PC-3 (cell line): ENCODE results near the gene MPLKIP. TPM values are rescaled to one million over a fixed set of nuclear protein-coding genes. Genes with fewer than 3 reads are reported as not detected.
"Not testable (repeated sequence)": the region's sequence is repeated elsewhere in the genome, so short reads cannot be mapped to it uniquely, and the experiment has no call there.

Experiments
- ATAC-seq: fragments of 200-7000 bp; cut with Tn5 transposase; 2 replicates; pipeline ENCODE4 v1.9.1; 2020; ENCODE audit warnings: mild to moderate bottlenecking, moderate library complexity
- BruUV-seq: library from RNA; stranded (reverse); fragments of 400-500 nt; replicated peaks from 2 replicates; lab custom pipeline; 2021; lab: Mats Ljungman, UMichigan
- CTCF ChIA-PET: fragments of 300-600 bp; sonication (Branson Sonifier 250); formaldehyde crosslinking; loops from one replicate; lab custom pipeline; 2022; ENCODE audit warnings: antibody characterized with exemption; lab: Charles Lee
- POLR2A ChIA-PET: fragments of 300-600 bp; sonication (Branson Sonifier 250); formaldehyde crosslinking; loops from one replicate; lab custom pipeline; 2022; ENCODE audit warnings: antibody characterized with exemption; ENCODE audit not compliant: unreplicated experiment; lab: Charles Lee
- DNase-seq: peaks from one replicate; pipeline ENCODE4 v3.0.0-alpha.2; 2015
- H2AFZ ChIP-seq: fragments of 300-600 bp; sonication (generic); 2 replicates; pipeline ENCODE4 v1.6.0; 2016; ENCODE audit warnings: antibody characterized with exemption, low read length
- H3F3A ChIP-seq: fragments of 300-600 bp; sonication (generic); one replicate; pipeline ENCODE4 v1.6.0; 2017; ENCODE audit warnings: antibody characterized with exemption, low read length, control low read depth, mild to moderate bottlenecking; ENCODE audit not compliant: unreplicated experiment
- H3K27ac ChIP-seq: fragments of 300-600 bp; sonication (generic); 2 replicates; pipeline ENCODE4 v1.5.1; 2016; ENCODE audit warnings: mild to moderate bottlenecking, low read length
- H3K27me3 ChIP-seq: fragments of 300-600 bp; sonication (generic); 2 replicates; pipeline ENCODE4 v1.6.1; 2016; ENCODE audit warnings: low read length, mixed read lengths
- H3K36me3 ChIP-seq: fragments of 300-600 bp; sonication (generic); 2 replicates; pipeline ENCODE4 v1.6.1; 2016; ENCODE audit warnings: low read depth, mixed run types, low read length, mixed read lengths
- H3K4me1 ChIP-seq: fragments of 300-600 bp; sonication (generic); 2 replicates; pipeline ENCODE4 v1.5.1; 2016; ENCODE audit warnings: low read length; ENCODE audit not compliant: insufficient read depth
- H3K4me2 ChIP-seq: fragments of 300-600 bp; sonication (generic); 2 replicates; pipeline ENCODE4 v1.6.0; 2016; ENCODE audit warnings: low read length
- H3K4me3 ChIP-seq: fragments of 300-600 bp; sonication (generic); 2 replicates; pipeline ENCODE4 v1.5.1; 2016; ENCODE audit warnings: mild to moderate bottlenecking, low read length, mixed read lengths
- H3K79me2 ChIP-seq: fragments of 300-600 bp; sonication (generic); 2 replicates; pipeline ENCODE4 v1.6.1; 2017; ENCODE audit warnings: low read length, mixed read lengths
- H3K9ac ChIP-seq: fragments of 300-600 bp; sonication (generic); 2 replicates; pipeline ENCODE4 v1.6.0; 2016; ENCODE audit warnings: mild to moderate bottlenecking, low read length
- H3K9me2 ChIP-seq: fragments of 300-600 bp; sonication (generic); replicated peaks from 2 replicates; pipeline ENCODE4 v1.6.1; 2016; ENCODE audit warnings: mixed run types, low read length, mixed read lengths
- H3K9me3 ChIP-seq: fragments of 300-600 bp; sonication (generic); 2 replicates; pipeline ENCODE4 v1.6.1; 2016; ENCODE audit warnings: low read length, mixed read lengths
- H4K20me1 ChIP-seq: fragments of 300-600 bp; sonication (generic); 2 replicates; pipeline ENCODE4 v1.6.1; 2016; ENCODE audit warnings: low read length, mixed read lengths
- EZH2 ChIP-seq: fragments of 300-600 bp; sonication (generic); IDR thresholded peaks from one replicate; pipeline ENCODE4 v1.6.1; 2017; ENCODE audit warnings: antibody characterized with exemption, mild to moderate bottlenecking, low read length; ENCODE audit not compliant: unreplicated experiment
- EZH2phosphoT487 ChIP-seq: fragments of 300-600 bp; sonication (generic); IDR thresholded peaks from 2 replicates; pipeline ENCODE4 v1.6.1; 2018; ENCODE audit warnings: mild to moderate bottlenecking, antibody characterized with exemption, low read length, borderline replicate concordance
- intact Hi-C: fragments of 100-400 bp; cut with micrococcal nuclease; formaldehyde crosslinking; loops from 2 replicates; pipeline ENCODE4 v1.9.0; 2023
- total RNA-seq: library from RNA; depleted of rRNA; stranded (reverse); fragments of >200 nt; gene quantifications from 2 replicates; pipeline ENCODE4 v1.2.3, GENCODE V29; 2014
- TF ChIP-seq, protein P1 (sequence below): fragments of 300-600 bp; sonication (generic); conservative IDR thresholded peaks from 2 replicates; pipeline ENCODE4 v1.5.1; 2017; ENCODE audit warnings: antibody characterized with exemption, low read depth, mild to moderate bottlenecking, low read length

MPLKIP gene
- total RNA-seq, 1 experiment from 2014 or later: 48.7 TPM

DNA sequence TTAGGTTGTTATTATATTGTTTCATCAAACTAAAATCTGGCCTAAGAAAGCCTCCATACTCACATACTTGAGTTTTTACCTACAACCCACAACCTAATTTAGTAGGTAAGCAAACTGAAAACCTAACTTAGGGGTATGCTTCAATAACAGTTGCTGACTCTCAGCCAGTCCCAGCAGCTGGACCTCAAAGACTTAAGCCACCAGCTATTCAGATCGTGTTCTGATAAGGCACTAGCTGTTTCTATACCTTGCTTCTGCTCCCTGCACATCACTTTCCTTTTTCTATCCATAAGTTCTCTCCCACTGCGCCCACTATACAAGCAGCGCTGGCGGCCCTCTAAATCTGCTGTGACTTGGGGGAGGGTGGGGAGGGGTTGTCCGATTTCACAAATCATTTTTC lies 42.6 kb upstream of the MPLKIP start:
- intact Hi-C loops: no loop called here
- no peaks in the 10 kb centered on the region for H3F3A ChIP-seq
- no peaks in the 10 kb centered on the region for H3K9me3 ChIP-seq
- CTCF ChIA-PET: no interaction called here
- H3K36me3 ChIP-seq: no peaks in the 10 kb centered on the region
- no peak overlapping the region for H2AFZ ChIP-seq
- ATAC-seq (no peak), DNase-seq (no peak)
- TF ChIP-seq EZH2phosphoT487: no peak
- no peak for TF ChIP-seq EZH2
- TF ChIP-seq, protein P1, sequence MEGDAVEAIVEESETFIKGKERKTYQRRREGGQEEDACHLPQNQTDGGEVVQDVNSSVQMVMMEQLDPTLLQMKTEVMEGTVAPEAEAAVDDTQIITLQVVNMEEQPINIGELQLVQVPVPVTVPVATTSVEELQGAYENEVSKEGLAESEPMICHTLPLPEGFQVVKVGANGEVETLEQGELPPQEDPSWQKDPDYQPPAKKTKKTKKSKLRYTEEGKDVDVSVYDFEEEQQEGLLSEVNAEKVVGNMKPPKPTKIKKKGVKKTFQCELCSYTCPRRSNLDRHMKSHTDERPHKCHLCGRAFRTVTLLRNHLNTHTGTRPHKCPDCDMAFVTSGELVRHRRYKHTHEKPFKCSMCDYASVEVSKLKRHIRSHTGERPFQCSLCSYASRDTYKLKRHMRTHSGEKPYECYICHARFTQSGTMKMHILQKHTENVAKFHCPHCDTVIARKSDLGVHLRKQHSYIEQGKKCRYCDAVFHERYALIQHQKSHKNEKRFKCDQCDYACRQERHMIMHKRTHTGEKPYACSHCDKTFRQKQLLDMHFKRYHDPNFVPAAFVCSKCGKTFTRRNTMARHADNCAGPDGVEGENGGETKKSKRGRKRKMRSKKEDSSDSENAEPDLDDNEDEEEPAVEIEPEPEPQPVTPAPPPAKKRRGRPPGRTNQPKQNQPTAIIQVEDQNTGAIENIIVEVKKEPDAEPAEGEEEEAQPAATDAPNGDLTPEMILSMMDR: no peak
- H3K79me2 ChIP-seq: no peaks in the 10 kb centered on the region
- no peaks in the 10 kb centered on the region for H3K4me1 ChIP-seq
- H3K9me2 ChIP-seq: no peaks in the 10 kb centered on the region
- no peak overlapping the region for H3K27ac ChIP-seq
- POLR2A ChIA-PET: no interaction called here
- BruUV-seq: no TSS peak
- H3K4me3 ChIP-seq: no peak overlapping the region
- no peaks in the 10 kb centered on the region for H4K20me1 ChIP-seq
- no peaks in the 10 kb centered on the region for H3K27me3 ChIP-seq
- H3K4me2 ChIP-seq: no peak overlapping the region
- H3K9ac ChIP-seq: no peak overlapping the region

DNA sequence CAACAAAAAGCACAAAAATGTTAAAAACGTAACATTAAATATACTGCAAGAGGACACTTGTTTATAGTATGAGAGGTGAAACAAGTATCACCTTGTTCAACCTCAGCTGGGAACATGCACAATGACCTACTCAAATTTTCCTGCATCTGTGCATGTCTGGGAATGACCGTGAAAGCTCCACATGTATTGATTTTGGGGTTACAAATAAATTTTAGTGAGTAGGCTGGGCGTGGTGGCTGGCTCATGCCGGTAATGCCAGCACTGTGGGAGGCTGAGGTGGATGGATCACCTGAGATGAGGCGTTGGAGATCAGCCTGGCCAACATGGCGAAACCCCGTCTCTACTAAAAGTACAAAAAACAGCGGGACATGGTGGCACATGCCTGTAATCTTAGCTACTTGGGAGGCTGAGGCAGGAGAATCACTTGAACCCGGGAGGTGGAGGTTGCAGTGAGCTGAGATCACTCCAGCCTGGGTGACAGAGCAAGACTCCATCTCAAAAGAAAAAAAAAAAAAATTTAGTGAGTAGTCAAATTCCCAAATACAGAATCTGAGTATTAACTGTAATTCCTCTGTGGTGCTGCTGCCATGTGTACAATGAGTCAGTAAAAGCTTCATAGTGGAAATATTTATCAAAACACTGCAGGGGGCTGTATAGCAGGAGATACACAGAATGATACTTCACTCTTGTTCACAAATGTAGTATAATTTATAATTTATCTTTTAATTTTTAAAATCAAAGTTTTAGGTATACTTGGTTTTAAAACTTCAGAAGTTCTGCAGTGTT lies 41.5 kb upstream of the MPLKIP start:
- Histone ChIP-seq H3K27ac (no peak overlapping the region), H4K20me1 (no peaks in the 10 kb centered on the region), H3K27me3 (no peaks in the 10 kb centered on the region), H3K9me3 (no peaks in the 10 kb centered on the region), H3K36me3 (no peaks in the 10 kb centered on the region), H3F3A (no peaks in the 10 kb centered on the region), H3K4me3 (no peak overlapping the region), H2AFZ (no peak overlapping the region), H3K4me2 (no peak overlapping the region), H3K9ac (no peak overlapping the region), H3K79me2 (no peaks in the 10 kb centered on the region), H3K4me1 (no peaks in the 10 kb centered on the region), H3K9me2 (no peaks in the 10 kb centered on the region)
- intact Hi-C loops: no loop called here
- peak; percentile 10 for DNase-seq
- POLR2A ChIA-PET: no interaction called here
- TF ChIP-seq, protein P1: no peak
- TF ChIP-seq EZH2 (no peak), EZH2phosphoT487 (no peak)
- CTCF ChIA-PET: no interaction called here
- no TSS peak for BruUV-seq
- ATAC-seq: peak; percentile 77

DNA sequence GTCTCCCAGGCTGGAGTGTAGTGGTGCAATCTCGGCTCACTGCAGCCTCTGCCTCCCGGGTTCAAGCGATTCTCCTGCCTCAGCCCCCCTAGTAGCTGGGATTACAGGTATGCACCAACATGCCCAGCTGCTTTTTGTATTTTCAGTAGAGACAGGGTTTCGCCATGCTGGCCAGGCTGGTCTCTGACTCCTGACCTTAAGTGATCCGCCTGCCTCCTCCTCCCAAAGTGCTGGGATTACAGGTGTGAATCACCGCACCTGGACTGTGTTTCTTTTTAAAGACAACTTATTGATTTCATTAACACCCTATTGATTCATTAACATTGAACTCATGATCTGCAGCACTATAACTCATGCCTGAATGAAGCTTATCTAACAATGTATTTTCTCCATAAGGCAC lies 40.8 kb upstream of the MPLKIP start:
- CTCF ChIA-PET, H2AFZ ChIP-seq, H3K4me3 ChIP-seq, H3K9ac ChIP-seq, H3K36me3 ChIP-seq, intact Hi-C loops, H3K4me1 ChIP-seq, H3K79me2 ChIP-seq, ATAC-seq, H3K9me2 ChIP-seq, H3K27me3 ChIP-seq, H3K4me2 ChIP-seq, POLR2A ChIA-PET, BruUV-seq, H3K27ac ChIP-seq, H4K20me1 ChIP-seq, H3K9me3 ChIP-seq, H3F3A ChIP-seq, DNase-seq: not testable (repeated sequence)

- H3K4me1 ChIP-seq, H3K4me2 ChIP-seq, H3K79me2 ChIP-seq, H3K9me2 ChIP-seq, POLR2A ChIA-PET, H3K9ac ChIP-seq, intact Hi-C loops, H4K20me1 ChIP-seq, CTCF ChIA-PET, H2AFZ ChIP-seq, H3K36me3 ChIP-seq, H3K4me3 ChIP-seq, ATAC-seq, H3F3A ChIP-seq, BruUV-seq, H3K27ac ChIP-seq, DNase-seq, H3K9me3 ChIP-seq, H3K27me3 ChIP-seq: not testable (repeated sequence)
These were observed 38.7 kb upstream of the MPLKIP start for GRCh38 chr7:40173121-40173520.

DNA sequence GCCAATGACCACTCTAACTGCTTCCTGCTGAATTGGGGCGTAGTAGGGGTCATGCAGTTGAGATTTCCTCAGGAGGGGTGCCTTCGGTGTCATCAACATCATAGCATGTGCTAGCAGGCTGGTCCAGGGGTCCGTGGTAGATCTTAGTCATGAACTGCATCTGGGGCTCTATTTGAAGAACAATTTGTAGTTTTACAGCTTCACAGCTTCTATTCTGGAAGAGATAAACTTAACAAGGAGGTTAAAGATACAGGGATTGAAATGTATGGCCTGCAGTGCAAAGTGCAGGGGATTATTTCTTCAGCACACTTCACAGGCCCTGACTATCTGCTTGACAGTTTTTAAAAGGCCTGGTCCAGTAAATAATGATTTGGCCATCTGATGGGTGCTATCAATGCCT lies 33.8 kb upstream of the MPLKIP start:
- H3K9me2 ChIP-seq, H3F3A ChIP-seq, H2AFZ ChIP-seq, H3K4me1 ChIP-seq, CTCF ChIA-PET, H3K4me2 ChIP-seq, DNase-seq, POLR2A ChIA-PET, H3K4me3 ChIP-seq, BruUV-seq, H3K27me3 ChIP-seq, intact Hi-C loops, ATAC-seq, H3K36me3 ChIP-seq, H3K9me3 ChIP-seq, H3K9ac ChIP-seq, H3K79me2 ChIP-seq, H3K27ac ChIP-seq, H4K20me1 ChIP-seq: not testable (repeated sequence)
